Fibroblast of skin of scalp (primary cell): Measurements from ENCODE around the gene ASXL2.

Experiments
- DNase-seq: peaks from one replicate; pipeline ENCODE4 v3.0.0-alpha.2; 2013

Gene ASXL2

DNA sequence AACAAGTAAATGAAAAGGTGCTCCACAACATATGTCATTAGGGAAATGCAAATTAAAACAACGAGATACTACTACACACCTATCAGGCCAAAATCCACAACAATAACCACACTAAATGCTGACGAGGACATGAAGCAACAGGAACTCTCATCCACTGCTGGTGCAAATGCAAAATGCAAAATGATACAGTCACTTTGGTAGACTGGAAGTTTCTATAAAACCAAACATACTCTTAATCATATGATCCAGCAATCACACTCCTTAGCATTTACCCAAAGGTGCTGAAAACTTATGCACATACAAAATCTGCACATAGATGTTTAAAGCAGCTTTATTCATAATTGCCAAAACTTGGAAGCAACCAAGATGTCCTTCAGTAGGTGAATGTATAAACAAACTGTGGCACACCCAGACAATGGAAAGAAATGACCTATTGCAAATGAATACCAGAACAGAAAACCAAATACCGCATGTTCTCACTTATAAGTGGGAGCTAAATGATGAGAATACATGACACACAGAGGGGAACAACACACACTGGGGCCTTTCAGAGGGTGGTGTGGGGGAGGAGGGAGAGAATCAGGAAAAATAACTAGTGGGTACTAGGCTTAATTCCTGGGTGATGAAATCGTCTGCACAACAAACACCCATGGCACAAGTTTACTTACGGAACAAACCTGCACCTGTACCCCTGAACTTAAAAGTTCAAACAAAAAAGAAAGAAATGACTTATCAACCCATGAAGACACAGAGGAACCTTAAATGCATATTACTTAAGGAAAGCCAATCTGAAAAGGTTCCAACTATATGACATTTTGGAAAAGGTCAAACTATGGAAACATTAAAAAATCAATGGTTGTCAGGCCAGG, 80.4 kb downstream of the ASXL2 start:
- no peak for DNase-seq

DNA sequence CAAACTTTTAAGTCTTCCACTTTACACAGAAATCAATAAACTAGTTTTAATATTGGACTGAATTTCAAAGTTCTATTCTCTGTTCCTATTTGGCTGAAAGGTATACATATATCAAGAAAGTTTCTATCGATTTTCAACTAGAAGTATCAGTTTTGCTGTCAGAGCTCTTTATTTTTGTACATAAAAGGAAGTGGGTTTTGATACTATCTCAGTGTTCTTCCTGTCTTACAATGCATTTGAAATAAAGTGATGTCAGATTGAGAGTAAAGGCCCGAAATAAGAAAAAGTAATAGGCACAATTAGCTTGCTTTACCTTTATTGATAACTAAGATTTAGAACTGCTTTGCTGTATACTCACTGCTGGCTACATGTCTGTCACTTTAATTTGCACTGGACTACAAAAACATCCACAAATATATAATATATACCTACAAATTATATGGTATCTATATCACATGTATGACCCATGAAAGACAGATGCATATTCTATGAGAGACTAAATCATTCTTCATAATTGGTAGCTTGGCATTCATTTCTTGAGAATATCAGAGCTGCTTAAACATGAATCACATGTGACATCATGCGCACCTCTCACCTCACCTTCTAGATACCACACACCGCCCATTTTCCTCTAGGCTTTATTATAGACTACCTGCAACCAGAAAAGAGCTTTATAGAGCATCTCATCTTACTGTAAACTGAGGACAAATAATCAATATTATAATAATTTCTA, 83.6 kb downstream of the ASXL2 start:
- no peak for DNase-seq

DNA sequence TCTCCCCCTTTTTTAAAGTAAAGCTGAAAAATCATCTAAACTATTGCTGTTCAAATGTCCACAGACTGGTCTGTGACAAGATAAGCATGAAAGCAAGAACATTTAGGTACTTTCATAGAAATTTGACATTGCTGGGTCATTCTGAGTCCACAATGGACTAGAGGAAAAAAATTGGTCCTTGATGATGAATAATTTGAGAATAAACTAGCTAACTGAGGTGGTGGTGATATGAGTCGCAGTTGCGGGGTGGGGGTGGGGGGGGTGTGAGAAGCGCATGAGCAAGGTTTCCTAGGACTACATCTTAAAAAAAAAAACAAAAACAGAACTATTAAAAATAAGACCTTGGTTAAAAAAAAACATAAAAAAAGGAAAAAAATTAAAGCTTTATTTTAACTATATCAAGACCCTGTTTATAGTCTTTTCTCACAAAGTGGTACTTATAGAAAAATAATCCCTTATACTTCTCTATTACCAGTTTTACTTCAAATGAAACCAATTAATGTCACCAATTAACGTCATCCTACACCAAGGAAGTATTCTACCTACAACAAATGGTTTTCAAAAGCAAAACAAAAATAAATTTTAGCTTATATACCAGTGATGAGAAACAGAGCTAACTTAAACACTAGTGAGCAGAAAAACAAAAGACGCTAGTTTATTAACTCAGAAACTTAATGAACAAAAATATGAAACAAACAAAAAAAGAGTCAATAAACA, 88.1 kb downstream of the ASXL2 start:
- no peak for DNase-seq

DNA sequence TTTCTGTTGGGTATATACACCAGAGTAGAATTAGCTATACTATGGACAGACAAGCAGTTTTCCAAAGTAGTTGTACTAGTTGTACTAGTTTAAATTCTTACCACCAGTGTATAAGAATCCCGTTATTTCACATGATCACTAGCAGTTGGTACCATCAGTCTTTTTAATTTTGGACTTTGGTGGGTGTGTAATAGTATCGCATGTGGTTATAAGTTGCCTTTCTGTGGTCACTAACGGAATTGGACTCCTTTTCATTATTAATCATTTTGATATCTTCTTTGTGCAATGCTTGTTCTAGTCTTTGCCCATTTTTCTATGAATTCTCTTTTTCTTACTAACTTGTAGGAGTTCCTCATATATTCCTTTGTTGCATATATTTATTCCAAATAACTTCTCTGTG, 89.8 kb downstream of the ASXL2 start:
- no peak for DNase-seq

DNA sequence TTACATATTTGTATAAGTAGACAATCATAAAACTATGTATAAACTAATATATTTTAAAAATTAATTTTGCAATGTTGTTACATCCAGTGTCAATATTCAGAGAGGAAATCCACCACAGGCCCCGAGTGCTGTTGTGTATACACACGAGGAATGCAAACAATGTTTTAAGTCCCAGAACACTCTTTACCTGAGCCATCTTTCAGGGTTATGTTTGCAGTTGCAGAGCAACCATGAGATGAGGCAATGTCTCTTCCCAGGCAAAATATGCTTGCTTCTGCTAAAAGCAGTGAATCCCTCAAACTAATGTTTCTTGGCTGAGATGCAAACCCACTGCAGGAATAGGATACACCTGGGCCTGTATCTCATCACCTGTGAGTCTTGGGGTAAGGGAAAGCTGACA, 91.3 kb downstream of the ASXL2 start:
- no peak for DNase-seq

DNA sequence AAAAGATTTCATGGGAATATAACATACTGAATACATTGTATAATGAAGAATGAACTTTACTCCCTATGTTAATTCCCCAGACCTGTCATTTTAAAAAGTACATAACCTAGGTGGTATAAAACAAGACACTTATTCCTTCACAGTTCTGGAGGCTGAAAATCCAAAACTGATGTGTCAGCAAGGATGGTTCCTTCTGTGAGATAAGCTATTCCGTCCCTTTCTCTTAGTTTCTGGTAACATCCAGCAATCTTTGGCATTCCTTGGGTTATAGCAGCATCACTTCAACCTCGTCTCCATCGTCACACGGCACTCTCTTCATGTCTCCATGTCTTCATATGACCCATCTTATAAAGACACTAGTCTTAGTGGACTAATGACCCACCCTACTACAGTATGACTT, 93.9 kb downstream of the ASXL2 start:
- DNase-seq = no peak

DNA sequence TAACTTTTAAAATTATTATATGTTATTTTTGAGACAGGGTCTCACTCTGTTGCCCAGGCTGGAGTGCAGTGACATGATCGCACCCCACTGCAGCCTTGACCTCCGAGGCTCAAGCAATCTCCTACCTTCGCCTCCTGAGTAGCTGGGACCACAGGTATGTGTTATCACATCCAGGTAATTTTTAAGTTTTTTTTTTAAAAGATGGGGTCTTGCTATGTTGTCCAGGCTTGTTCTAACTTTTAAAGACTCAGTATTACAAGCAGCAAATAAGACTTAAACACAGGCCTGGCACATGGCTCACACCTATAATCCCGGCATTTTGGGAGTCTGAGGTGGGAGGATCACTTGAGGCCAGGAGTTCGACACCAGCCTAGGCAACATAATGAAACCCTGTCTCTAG, 101.2 kb downstream of the ASXL2 start:
- DNase-seq = no peak

DNA sequence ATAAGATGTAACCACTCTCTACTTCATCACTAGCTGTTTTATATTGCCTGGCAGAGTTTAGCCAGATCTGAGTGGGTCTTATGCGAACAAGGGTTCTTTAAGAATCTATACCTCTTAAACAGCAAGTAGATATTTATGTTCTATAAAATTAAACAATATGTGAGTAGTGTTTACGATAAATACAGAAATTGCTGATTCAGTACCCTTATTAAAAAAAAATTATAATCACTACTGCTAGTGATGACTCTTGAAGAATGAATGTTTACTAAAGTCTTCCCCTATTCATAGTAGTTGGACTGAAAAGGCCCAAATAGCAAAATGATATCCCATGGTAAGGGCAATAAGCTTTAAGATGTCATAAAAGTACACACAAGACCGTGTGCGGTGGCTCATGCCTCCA, 106.2 kb downstream of the ASXL2 start:
- DNase-seq = no peak

DNA sequence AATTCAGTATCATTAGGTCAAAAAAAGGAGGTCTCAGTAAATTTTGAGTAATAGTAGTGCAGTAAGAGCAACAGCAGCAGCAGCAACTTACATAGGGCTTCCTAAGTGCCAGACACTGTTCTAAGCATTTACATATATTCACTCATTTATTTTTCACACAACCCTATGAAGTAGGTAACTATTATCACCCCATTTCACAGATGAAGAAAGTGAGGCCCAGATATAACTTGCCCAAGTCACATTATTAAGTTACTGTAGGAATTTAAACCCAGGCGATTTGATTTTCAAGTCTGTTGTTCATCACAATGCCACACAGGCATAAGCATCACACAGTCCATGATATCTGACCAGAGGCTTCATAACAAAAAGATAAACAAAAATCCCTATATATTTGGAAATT, 114.7 kb downstream of the ASXL2 start:
- no peak for DNase-seq

DNA sequence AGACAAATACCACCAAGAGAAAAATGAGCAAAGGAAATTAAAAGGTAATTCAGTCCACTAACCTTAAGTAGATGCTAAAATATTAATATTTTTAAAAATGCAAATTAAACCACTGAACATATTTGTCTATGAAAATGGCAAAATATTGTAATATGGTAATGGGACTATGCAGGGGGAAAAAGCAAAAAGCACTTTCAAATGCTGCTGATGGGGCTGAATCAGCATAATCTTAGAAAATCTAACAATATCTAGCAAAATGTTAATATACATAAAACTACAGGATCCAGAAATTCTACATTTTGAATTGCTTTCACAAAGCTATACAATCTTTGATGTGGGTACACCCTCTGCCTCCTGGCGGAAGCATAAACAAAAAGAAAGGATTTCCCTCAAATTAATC, 118.0 kb downstream of the ASXL2 start:
- no peak for DNase-seq

DNA sequence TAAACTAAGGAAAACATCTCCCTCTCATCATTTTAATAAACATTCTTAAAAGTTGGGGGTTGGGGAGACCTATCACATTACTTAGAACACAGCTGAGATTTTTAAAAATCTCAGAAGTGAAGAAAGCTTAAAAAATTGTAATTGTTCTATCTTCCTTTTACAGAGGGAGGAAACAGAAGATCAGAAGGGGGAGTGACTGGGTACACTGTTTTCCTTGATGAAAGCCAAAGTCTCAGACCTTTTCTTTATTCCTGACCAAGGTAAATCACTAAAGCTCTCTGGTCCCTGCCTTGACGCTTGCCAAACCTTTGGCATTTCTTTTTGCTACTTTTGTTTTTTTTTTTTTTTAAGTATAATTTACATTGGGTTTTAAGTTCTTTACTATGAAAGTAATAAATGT, 119.9 kb downstream of the ASXL2 start:
- DNase-seq = no peak

DNA sequence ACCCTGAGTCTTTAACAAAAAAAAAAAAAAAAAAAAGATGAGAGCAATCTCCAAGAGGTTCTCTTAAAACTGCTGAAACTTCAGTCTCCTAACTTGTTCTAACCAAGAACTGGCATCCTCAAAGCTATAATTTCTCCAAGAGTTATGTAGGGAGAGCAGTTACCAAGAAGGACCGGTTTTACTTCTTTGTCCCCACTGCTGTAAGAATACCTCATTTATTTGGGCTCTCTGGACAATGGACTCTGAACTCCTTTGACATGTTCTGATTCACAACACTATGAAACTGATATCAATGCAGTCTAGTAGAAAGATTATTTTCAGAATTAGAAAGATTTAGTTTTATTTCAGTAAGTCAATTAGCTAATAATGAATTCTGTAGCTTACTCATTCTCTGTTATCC, 120.4 kb downstream of the ASXL2 start:
- DNase-seq = no peak

DNA sequence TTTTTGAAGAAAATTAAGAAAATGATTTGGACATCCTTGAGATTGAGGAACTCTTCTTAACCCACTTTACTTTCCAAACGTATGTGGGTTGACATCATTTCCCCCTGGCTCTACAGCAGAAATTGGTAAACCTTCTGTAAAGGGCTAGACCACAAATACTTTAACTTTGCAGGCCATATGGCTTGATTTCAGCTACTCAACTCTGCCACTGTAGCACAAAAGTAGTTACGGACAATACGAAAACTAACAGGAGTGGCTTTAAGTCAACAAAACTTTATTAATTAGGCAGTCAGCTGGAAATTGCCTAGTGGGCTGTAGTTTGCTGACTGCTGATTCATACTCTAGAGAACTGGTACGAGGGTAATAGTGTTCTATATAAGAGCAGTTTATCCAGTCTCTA, 121.8 kb downstream of the ASXL2 start:
- no peak for DNase-seq

DNA sequence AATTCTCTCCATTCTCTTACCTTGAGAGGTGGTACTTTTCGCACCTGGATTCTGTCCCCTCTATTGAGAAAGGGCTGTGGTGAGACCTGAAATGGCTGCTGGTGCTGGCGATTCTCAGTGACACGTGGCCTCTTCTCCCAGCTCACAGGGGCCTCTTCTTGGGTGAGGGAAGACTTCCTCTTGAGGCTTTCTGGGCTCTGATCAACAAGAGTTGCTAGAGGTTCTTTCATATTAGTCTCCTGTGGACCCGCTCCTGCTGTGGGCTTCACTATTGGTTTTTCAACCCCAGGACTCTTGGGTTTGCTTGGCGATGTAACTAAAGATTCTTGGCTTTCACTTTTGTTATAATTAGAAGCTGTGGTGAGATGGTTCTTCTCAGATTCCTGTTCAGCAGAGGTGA, 128.6 kb downstream of the ASXL2 start:
- no peak for DNase-seq

DNA sequence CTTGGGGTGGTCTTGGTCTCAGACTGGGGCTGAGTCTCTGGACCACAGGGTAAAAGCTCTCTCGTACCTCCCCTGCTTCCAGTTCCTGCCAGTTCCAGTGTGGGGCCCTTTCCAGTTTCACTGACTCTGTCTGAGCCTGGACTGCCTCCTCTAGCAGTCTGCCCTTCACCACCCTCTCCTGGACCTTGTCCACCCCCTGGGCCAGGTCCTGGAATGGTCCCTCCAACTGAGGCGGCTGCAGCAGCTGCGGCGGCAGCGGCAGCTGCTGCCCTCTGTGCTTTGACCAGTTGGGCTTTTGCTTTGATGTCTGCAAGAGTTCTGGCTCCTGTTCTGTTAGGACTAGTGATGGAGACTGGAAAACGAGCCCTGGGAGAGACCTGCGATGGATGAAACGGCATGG, 134.2 kb downstream of the ASXL2 start:
- DNase-seq = no peak

DNA sequence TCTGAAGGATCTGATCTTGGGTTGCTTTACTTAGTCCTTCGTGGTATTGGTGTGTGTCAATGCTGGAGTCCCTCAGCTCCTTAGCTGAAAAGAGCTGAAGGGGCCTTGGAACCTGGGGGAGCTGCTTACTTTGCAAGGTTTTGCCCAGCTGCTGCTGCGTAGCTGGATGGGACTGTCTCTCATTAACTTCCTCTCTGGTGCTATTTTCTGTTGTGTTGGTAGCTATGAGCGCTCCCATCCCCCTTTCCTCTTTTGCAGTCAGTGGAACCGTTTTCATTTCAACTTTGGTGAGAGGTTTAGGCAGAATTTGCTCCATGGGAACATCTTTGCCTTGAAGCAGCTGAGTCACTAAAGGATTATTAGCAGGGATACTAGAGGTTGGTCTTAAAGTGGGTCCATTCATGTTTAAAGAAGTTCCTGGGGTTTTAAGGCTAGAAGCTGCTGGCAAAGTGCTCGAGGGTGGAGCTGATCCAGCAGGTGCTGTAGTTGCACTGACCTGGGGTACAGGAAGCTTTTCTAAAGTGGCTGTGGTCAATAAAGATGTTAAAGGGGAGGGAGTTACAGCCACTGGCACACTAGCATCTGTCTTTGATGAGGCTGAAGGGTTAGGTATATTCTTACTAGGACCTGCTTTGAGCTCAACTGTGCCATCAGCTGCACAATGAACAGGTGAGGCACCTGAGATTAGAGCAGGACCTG, 135.0 kb downstream of the ASXL2 start:
- DNase-seq = no peak

DNA sequence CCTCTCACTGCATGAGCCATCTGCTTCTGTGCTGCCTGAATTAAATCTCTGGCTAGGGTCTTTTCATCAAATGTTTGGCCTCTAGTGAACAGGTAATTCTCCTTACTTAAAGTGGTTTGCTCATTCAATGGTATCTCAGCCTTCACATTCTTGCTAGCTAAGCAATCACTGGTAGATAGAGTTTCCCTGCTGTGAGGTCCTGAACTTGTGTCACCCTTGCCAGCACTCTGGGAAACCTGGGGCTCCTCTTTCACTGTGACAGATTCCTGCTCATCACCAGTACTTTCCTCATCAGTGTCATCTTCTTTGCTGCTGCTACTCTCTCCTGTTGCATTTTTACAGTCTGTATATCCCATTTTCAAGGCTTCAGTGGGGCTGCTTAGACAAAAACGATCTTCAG, 135.8 kb downstream of the ASXL2 start:
- DNase-seq = no peak

DNA sequence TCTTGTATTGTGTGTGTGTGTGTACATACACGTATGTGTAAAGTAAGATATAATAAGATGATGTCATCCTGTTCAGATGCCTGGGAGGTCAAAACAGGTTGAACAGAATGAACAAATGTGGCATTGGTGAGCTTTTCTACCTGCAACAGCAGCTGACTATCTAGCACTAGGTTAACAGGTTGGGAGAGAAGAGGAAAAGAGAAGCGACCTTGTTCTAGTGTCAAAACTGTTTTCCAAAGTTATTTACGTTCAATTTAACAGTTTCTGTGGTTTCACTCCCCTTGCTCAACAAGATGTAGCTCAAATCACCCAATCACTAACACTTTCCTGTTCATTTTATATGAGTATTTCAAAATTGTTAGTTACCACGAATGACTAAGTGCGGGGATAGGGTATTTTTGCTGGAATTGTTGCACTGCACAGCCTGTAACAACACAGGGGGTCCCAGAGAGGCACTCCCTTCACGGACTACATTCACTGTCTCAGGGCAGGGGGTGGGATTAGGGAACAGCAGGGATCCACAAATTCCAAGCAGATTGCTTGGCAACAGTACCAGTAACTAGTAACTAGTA, 137.4 kb downstream of the ASXL2 start:
- peak; percentile 90 for DNase-seq

DNA sequence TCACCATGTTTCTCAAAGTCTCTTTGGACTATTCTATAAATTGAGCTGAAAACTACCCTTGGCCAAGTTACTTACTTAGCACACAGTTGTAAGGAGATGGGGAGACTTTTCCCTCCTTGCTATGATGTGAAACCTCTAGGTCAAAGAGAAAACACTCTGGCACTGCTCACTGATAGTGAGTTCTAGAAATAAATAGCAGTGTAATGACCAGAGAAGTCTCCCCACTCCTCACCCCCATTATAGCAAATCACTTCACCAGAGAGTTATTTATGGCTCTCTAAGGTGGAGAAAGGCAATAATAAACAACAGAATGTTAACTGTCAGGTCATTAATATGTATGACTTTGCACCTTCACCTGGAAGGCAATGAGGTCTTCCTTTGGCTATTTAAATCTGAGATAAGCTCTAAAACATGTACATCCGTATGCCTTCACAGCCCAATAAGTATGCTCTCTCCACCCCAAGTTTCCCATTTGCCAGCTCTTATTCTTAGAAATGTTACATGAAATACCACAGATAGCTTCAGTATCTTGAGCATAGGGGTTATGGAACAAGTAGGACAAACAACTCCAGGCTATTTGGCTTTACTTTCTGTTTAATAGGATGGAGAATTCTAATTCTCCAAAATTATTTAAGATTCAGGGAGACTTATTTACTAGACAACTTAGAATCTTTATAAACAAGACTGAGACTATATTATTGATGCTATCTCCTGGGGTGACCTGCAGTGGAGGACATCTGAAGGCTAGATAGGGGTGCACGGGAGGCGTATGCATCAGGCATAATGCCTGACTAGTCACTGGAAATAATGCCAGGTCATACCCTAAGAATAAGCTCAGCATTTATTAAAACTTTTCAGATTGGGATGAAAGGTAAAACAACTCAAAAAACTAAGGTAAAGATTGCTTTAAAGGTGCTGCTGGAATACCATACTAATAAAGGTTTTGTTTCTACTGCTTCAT, 139.6 kb downstream of the ASXL2 start:
- no peak for DNase-seq

DNA sequence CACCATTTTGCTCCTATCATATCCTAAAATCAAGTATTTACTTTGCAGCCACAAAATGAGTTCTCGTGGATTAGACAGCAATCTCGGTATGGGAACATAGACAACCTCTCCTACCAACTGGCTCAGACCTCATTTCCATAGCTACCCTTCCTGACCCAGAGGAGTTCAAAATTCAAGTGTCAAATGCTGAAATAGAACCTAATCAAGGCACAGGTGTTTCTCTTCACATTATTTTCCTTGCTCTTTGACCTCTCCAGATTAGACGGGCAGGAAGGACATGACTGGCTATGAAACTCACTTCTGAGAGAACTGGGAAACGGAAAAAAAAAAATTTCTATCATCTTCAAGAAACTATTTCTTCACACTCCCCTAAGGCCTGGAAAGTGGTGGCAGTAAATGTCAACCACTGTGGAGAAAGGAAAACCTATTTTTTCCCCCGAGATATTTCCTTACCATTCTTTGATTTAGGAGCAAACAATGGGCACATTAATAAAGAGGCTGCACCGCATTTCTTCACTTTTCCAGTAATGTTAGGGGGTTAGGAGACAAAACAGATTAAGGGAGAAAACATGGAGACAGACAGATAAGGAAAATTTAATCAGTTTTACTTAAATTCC, 141.3 kb downstream of the ASXL2 start:
- no peak for DNase-seq

DNA sequence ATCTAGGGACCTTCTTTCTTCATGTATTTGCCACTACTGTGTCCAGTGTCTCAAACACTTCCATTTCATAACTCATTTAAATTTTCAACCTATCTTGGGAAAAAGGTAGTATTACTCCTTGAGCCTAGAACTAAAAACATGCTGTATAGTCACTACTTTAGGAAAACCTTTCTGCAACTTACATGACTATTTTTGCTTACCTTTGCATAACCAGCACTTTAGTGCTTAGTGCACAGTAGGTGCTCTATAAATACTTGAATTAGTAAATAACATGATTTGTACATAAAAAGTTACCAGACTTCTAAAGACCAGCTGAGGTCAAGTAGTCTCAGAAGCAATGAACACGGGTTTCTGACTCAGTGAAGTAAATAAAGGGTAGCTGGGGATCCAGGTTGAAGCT, 142.5 kb downstream of the ASXL2 start:
- DNase-seq = no peak
